ENCODE measurements around the gene ZNF564. TPM values are rescaled to one million over a fixed set of nuclear protein-coding genes. Genes with fewer than 3 reads are reported as not detected.

Gene ZNF564
- polyA plus RNA-seq, 1 experiment = 4.6 TPM

DNA sequence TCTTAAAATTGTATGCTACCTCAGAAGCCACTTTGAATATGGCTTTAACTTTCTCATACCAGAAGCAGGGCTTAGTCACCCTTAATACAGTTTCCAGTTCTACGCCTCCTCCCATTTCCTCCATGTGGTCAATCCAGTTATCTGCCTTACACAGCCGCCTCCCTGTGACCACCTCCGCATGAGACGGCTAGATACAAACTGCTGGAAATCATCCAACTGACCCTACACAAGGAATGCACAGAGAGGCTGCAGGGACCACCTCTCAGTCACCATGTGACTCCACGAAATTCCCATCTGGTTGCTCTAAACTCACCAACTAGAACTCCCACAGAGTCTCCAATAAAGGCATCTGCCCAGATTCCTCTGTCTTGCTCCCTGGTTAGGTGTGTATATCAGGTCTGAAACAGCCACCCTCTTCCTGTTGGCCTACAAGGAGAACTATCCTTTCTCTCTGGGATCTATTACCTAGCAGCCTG is 6.8 kb downstream of the ZNF564 start:
- TF ChIP-seq, protein P1, sequence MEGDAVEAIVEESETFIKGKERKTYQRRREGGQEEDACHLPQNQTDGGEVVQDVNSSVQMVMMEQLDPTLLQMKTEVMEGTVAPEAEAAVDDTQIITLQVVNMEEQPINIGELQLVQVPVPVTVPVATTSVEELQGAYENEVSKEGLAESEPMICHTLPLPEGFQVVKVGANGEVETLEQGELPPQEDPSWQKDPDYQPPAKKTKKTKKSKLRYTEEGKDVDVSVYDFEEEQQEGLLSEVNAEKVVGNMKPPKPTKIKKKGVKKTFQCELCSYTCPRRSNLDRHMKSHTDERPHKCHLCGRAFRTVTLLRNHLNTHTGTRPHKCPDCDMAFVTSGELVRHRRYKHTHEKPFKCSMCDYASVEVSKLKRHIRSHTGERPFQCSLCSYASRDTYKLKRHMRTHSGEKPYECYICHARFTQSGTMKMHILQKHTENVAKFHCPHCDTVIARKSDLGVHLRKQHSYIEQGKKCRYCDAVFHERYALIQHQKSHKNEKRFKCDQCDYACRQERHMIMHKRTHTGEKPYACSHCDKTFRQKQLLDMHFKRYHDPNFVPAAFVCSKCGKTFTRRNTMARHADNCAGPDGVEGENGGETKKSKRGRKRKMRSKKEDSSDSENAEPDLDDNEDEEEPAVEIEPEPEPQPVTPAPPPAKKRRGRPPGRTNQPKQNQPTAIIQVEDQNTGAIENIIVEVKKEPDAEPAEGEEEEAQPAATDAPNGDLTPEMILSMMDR (IDR thresholded peaks at IDR 0.05; ENCODE audit: low read depth, low read length) = no peak
- Histone ChIP-seq H3K27ac (ENCODE audit: low read depth, low read length) (no peak overlapping the region), H3K4me3 (ENCODE audit: low read depth, low read length) (no peak overlapping the region), H3K9me3 (ENCODE audit: control insufficient read depth, insufficient read depth, low read length) (peaks cover 82% of the 10 kb centered on the region), H3K27me3 (ENCODE audit: control insufficient read depth, insufficient read depth, low read length) (no peaks in the 10 kb centered on the region)
- no peak for DNase-seq (ENCODE audit: low read depth, low spot score)
- ChIA-PET POLR2A (no interaction called here), CTCF (no interaction called here)

DNA sequence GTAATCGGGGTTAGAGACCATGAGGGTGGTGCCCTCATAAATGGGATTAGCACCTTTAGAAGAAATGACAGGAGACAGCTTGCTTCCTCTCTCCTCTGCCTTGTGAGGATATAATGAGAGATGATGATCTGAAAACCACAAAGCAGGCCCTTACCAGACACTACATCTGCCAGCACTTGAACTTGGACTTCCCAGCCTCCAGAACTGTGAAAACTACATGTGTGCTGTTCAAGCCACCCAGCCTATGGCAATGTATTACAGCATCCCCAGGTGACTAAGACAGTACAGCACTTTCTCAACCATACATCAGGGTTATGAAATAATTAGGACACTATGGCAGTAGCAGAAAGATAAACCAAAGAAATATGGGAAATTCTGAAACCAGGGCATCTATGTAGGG is 7.4 kb downstream of the ZNF564 start:
- TF ChIP-seq, protein P1 (IDR thresholded peaks at IDR 0.05; ENCODE audit: low read depth, low read length) = no peak
- peaks cover 84% of the 10 kb centered on the region for H3K9me3 ChIP-seq (ENCODE audit: control insufficient read depth, insufficient read depth, low read length)
- DNase-seq (ENCODE audit: low read depth, low spot score) = no peak
- CTCF ChIA-PET = no interaction called here
- no peaks in the 10 kb centered on the region for H3K27me3 ChIP-seq (ENCODE audit: control insufficient read depth, insufficient read depth, low read length)
- no peak overlapping the region for H3K27ac ChIP-seq (ENCODE audit: low read depth, low read length)
- no peak overlapping the region for H3K4me3 ChIP-seq (ENCODE audit: low read depth, low read length)
- POLR2A ChIA-PET = no interaction called here

- peaks cover 74% of the 10 kb centered on the region for H3K9me3 ChIP-seq (ENCODE audit: control insufficient read depth, insufficient read depth, low read length)
- POLR2A ChIA-PET = no interaction called here
- no peaks in the 10 kb centered on the region for H3K27me3 ChIP-seq (ENCODE audit: control insufficient read depth, insufficient read depth, low read length)
- CTCF ChIA-PET = no interaction called here
- TF ChIP-seq, protein P1 (IDR thresholded peaks at IDR 0.05; ENCODE audit: low read depth, low read length) = no peak
- no peak overlapping the region for H3K27ac ChIP-seq (ENCODE audit: low read depth, low read length)
- no peak for DNase-seq (ENCODE audit: low read depth, low spot score)
- no peak overlapping the region for H3K4me3 ChIP-seq (ENCODE audit: low read depth, low read length)
These were observed 24.0 kb downstream of the ZNF564 start for GRCh38 chr19:12527034-12527836.

DNA sequence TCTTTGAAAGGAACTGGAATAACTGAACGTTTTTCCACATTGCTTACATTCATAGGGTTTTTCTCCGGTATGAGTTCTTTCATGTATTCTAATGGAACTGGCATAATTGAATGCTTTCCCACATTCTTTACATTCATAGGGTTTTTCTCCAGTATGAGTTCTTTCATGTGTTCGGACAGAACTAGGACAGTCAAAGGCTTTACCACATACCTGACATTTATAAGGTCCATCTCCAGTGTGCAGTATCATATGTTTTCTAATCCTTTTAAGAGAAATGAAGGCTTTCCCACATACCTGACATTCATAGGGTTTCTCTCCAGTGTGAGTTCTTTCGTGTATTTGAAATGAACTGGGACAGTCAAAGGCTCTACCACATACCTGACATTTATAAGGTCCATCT is 24.7 kb downstream of the ZNF564 start:
- H3K4me3 ChIP-seq (ENCODE audit: low read depth, low read length) = no peak overlapping the region
- ChIA-PET POLR2A (no interaction called here), CTCF (interaction anchor here (0.6 kb wide), 1 partner anchor 711 kb away, joined by 3 read pairs; no protein-coding TSS in a partner anchor)
- TF ChIP-seq, protein P1 (IDR thresholded peaks at IDR 0.05; ENCODE audit: low read depth, low read length) = no peak
- no peaks in the 10 kb centered on the region for H3K27me3 ChIP-seq (ENCODE audit: control insufficient read depth, insufficient read depth, low read length)
- no peak overlapping the region for H3K27ac ChIP-seq (ENCODE audit: low read depth, low read length)
- H3K9me3 ChIP-seq (ENCODE audit: control insufficient read depth, insufficient read depth, low read length) = peaks cover 74% of the 10 kb centered on the region
- no peak for DNase-seq (ENCODE audit: low read depth, low spot score)

GRCh38 chr19:12521996-12522395 is 29.3 kb downstream of the ZNF564 start:
- no peak overlapping the region for H3K27ac ChIP-seq (ENCODE audit: low read depth, low read length)
- ChIA-PET POLR2A (no interaction called here), CTCF (no interaction called here)
- H3K4me3 ChIP-seq (ENCODE audit: low read depth, low read length) = no peak overlapping the region
- peaks cover 73% of the 10 kb centered on the region for H3K9me3 ChIP-seq (ENCODE audit: control insufficient read depth, insufficient read depth, low read length)
- no peak for DNase-seq (ENCODE audit: low read depth, low spot score)
- H3K27me3 ChIP-seq (ENCODE audit: control insufficient read depth, insufficient read depth, low read length) = no peaks in the 10 kb centered on the region
- TF ChIP-seq, protein P1 (IDR thresholded peaks at IDR 0.05; ENCODE audit: low read depth, low read length) = no peak
